Activated CD8-positive, alpha-beta memory T cell treated with anti-CD3 and anti-CD28 coated beads for 36 hours (primary cell): ENCODE results near the gene C6orf89. TPM values are rescaled to one million over a fixed set of nuclear protein-coding genes. Genes with fewer than 3 reads are reported as not detected.

Experiments
- CTCF ChIA-PET: fragments of 350-600 bp; sonication (Branson Sonifier 250); formaldehyde crosslinking; loops from one replicate; lab custom pipeline; 2021; ENCODE audit warnings: antibody characterized with exemption; lab: Charles Lee
- POLR2A ChIA-PET: fragments of 350-600 bp; sonication (Branson Sonifier 250); formaldehyde crosslinking; loops from one replicate; lab custom pipeline; 2021; ENCODE audit warnings: antibody characterized with exemption; lab: Charles Lee
- total RNA-seq, 2 experiments: library from RNA; stranded (reverse); gene quantifications; one replicate each; pipeline ENCODE4 v1.2.3, GENCODE V29; 2021

C6orf89 gene
- total RNA-seq, 2 experiments from 2014 or later = 32.7 to 35.9 TPM

GRCh38 chr6:36907781-36908180, 22.0 kb downstream of the C6orf89 start:
- POLR2A ChIA-PET = no interaction called here

GRCh38 chr6:36908747-36909146, 23.0 kb downstream of the C6orf89 start:
- POLR2A ChIA-PET = no interaction called here
- CTCF ChIA-PET = no interaction called here

More at GRCh38 chr6:36907781-36908180, 22.0 kb downstream of the C6orf89 start:
- CTCF ChIA-PET = interaction anchor here (0.6 kb wide), 1 partner anchor 9 kb away, joined by 4 read pairs; no protein-coding TSS in a partner anchor

- CTCF ChIA-PET = interaction anchor here (1.1 to 1.6 kb wide), 4 partner anchors 15 to 106 kb away, joined by 3 to 6 read pairs (median 4); no protein-coding TSS in a partner anchor
- POLR2A ChIA-PET = interaction anchor here (0.8 to 0.9 kb wide), 2 partner anchors 23 to 74 kb away, joined by 3 to 4 read pairs; partner anchors contain the start of gene MTCH1
Observed at GRCh38 chr6:36912030-36912454, 26.3 kb downstream of the C6orf89 start.

GRCh38 chr6:36912586-36912985, 26.8 kb downstream of the C6orf89 start:
- CTCF ChIA-PET = interaction anchor here (1.1 to 1.4 kb wide), 3 partner anchors 15 to 29 kb away, joined by 3 to 4 read pairs (median 3); no protein-coding TSS in a partner anchor
- POLR2A ChIA-PET = interaction anchor here (0.6 to 0.9 kb wide), 3 partner anchors 9 to 73 kb away, joined by 3 to 4 read pairs (median 3); partner anchors contain the start of gene MTCH1

- ChIA-PET POLR2A (interaction anchor here (0.6 kb wide), 1 partner anchor 9 kb away, joined by 3 read pairs; no protein-coding TSS in a partner anchor), CTCF (interaction anchor here (1.1 to 1.2 kb wide), 3 partner anchors 21 to 105 kb away, joined by 3 to 4 read pairs (median 4); no protein-coding TSS in a partner anchor)
Observed at GRCh38 chr6:36913082-36913481, 27.3 kb downstream of the C6orf89 start.

GRCh38 chr6:36914227-36914794, 28.6 kb downstream of the C6orf89 start:
- CTCF ChIA-PET = interaction anchor here (1.0 to 1.7 kb wide), 4 partner anchors 23 to 104 kb away, joined by 3 to 5 read pairs (median 4); partner anchors contain the start of gene C6orf89
- POLR2A ChIA-PET = interaction anchor here (0.6 kb wide), 1 partner anchor 55 kb away, joined by 3 read pairs; no protein-coding TSS in a partner anchor

GRCh38 chr6:36915599-36915998, 29.8 kb downstream of the C6orf89 start:
- POLR2A ChIA-PET = no interaction called here
- CTCF ChIA-PET = interaction anchor here (0.6 to 2.1 kb wide), 3 partner anchors 30 to 350 kb away, joined by 3 to 5 read pairs (median 5); partner anchors contain the start of gene C6orf89

GRCh38 chr6:36916126-36916525, 30.4 kb downstream of the C6orf89 start:
- ChIA-PET POLR2A (no interaction called here), CTCF (interaction anchor here (2.1 kb wide), 1 partner anchor 30 kb away, joined by 5 read pairs; the partner anchor contains the start of gene C6orf89)

GRCh38 chr6:36917541-36918193, 31.9 kb downstream of the C6orf89 start:
- ChIA-PET POLR2A (interaction anchor here (0.6 kb wide), 1 partner anchor 946 kb away, joined by 6 read pairs; no protein-coding TSS in a partner anchor), CTCF (interaction anchor here (2.1 kb wide), 1 partner anchor 32 kb away, joined by 5 read pairs; the partner anchor contains the start of gene C6orf89)

- ChIA-PET POLR2A (no interaction called here), CTCF (no interaction called here)
Observed at GRCh38 chr6:36920049-36920448, 34.3 kb downstream of the C6orf89 start.

- CTCF ChIA-PET = interaction anchor here (0.5 kb wide), 1 partner anchor 328 kb away, joined by 3 read pairs; no protein-coding TSS in a partner anchor
- POLR2A ChIA-PET = no interaction called here
Observed at GRCh38 chr6:36920546-36920945, 34.8 kb downstream of the C6orf89 start.

- CTCF ChIA-PET = interaction anchor here (1.2 kb wide), 1 partner anchor 45 kb away, joined by 3 read pairs; no protein-coding TSS in a partner anchor
- POLR2A ChIA-PET = no interaction called here
Observed at GRCh38 chr6:36924131-36924530, 38.4 kb downstream of the C6orf89 start.

- ChIA-PET CTCF (interaction anchor here (1.2 to 1.7 kb wide), 3 partner anchors 39 to 142 kb away, joined by 3 read pairs; partner anchors contain the start of gene C6orf89), POLR2A (interaction anchor here (0.6 kb wide), 1 partner anchor 60 kb away, joined by 3 read pairs; no protein-coding TSS in a partner anchor)
Observed at GRCh38 chr6:36924778-36925374, 39.1 kb downstream of the C6orf89 start.

GRCh38 chr6:36925809-36926208, 40.1 kb downstream of the C6orf89 start:
- ChIA-PET POLR2A (interaction anchor here (0.6 to 1.3 kb wide), 2 partner anchors 59 to 134 kb away, joined by 3 read pairs; no protein-coding TSS in a partner anchor), CTCF (interaction anchor here (1.3 to 1.7 kb wide), 2 partner anchors 40 to 143 kb away, joined by 3 read pairs; partner anchors contain the start of gene C6orf89)

GRCh38 chr6:36926708-36927513, 41.2 kb downstream of the C6orf89 start:
- POLR2A ChIA-PET = interaction anchor here (1.3 kb wide), 1 partner anchor 135 kb away, joined by 3 read pairs; no protein-coding TSS in a partner anchor
- CTCF ChIA-PET = interaction anchor here (0.8 to 2.1 kb wide), 6 partner anchors 15 to 144 kb away, joined by 3 to 5 read pairs (median 3); partner anchors contain the start of gene MTCH1

- ChIA-PET CTCF (interaction anchor here (0.6 to 2.1 kb wide), 5 partner anchors 16 to 309 kb away, joined by 3 to 5 read pairs (median 3); partner anchors contain the start of gene MTCH1), POLR2A (no interaction called here)
Observed at GRCh38 chr6:36927691-36928546, 42.2 kb downstream of the C6orf89 start.

GRCh38 chr6:36928547-36928918, 42.8 kb downstream of the C6orf89 start:
- CTCF ChIA-PET = interaction anchor here (0.6 kb wide), 1 partner anchor 310 kb away, joined by 3 read pairs; no protein-coding TSS in a partner anchor
- POLR2A ChIA-PET = no interaction called here
